GM12878 (cell line): ENCODE results near the gene CD9. TPM values are rescaled to one million over a fixed set of nuclear protein-coding genes. Genes with fewer than 3 reads are reported as not detected.

Experiments used
- BMI1 ChIP-seq: fragments of 450-650 bp; IDR thresholded peaks from 2 replicates; pipeline ENCODE4 v1.6.1; 2016; ENCODE audit warnings: mild to moderate bottlenecking, moderate library complexity, borderline replicate concordance
- DPF2 ChIP-seq: fragments of 450-650 bp; IDR thresholded peaks from 2 replicates; pipeline ENCODE4 v1.6.1; 2017; ENCODE audit warnings: mild to moderate bottlenecking
- HCFC1 ChIP-seq: fragments of 150-350 bp; IDR thresholded peaks from 2 replicates; pipeline ENCODE4 v1.6.1; 2014; ENCODE audit warnings: low read length
- KDM1A ChIP-seq: fragments of 200-600 bp; sonication (generic); IDR thresholded peaks from 2 replicates; pipeline ENCODE4 v1.6.1; 2016; ENCODE audit warnings: borderline replicate concordance
- KLF5 ChIP-seq: fragments of 450-650 bp; IDR thresholded peaks from 2 replicates; pipeline ENCODE4 v1.6.1; 2014; ENCODE audit warnings: mild to moderate bottlenecking; ENCODE audit not compliant: partially characterized antibody
- LARP7 ChIP-seq: fragments of 450-650 bp; IDR thresholded peaks from 2 replicates; pipeline ENCODE4 v1.6.1; 2017; ENCODE audit warnings: mild to moderate bottlenecking
- MEF2A ChIP-seq: IDR thresholded peaks from 2 replicates; pipeline ENCODE4 v1.6.1; 2011; ENCODE audit warnings: low read depth, mild to moderate bottlenecking, low read length, moderate library complexity; ENCODE audit not compliant: insufficient read depth
- MEF2B ChIP-seq: fragments of 450-650 bp; IDR thresholded peaks from 2 replicates; pipeline ENCODE4 v1.6.1; 2018; ENCODE audit warnings: mild to moderate bottlenecking, moderate library complexity; ENCODE audit not compliant: partially characterized antibody, poor library complexity, severe bottlenecking
- MTA2 ChIP-seq: fragments of 450-650 bp; IDR thresholded peaks from 2 replicates; pipeline ENCODE4 v1.6.1; 2016; ENCODE audit warnings: low read depth, mild to moderate bottlenecking, moderate library complexity
- MTA3 ChIP-seq: IDR thresholded peaks from 2 replicates; pipeline ENCODE4 v1.6.1; 2012; ENCODE audit warnings: low read length, inconsistent platforms, borderline replicate concordance
- MYB ChIP-seq: fragments of 150-350 bp; IDR thresholded peaks from 2 replicates; pipeline ENCODE4 v1.6.1; 2014; ENCODE audit warnings: mild to moderate bottlenecking, low read depth, low read length, borderline replicate concordance
- NBN ChIP-seq: fragments of 450-650 bp; IDR thresholded peaks from 2 replicates; pipeline ENCODE4 v1.6.1; 2016
- NFXL1 ChIP-seq: fragments of 450-650 bp; IDR thresholded peaks from 2 replicates; pipeline ENCODE4 v1.6.1; 2017; ENCODE audit warnings: antibody characterized with exemption, mild to moderate bottlenecking, borderline replicate concordance
- NR2C1 ChIP-seq: fragments of 450-650 bp; IDR thresholded peaks from 2 replicates; pipeline ENCODE4 v1.6.1; 2017; ENCODE audit warnings: antibody characterized with exemption, mild to moderate bottlenecking, moderate library complexity
- RCOR1 ChIP-seq: conservative IDR thresholded peaks from 2 replicates; pipeline ENCODE4 v1.6.1; 2012; ENCODE audit warnings: low read depth, low read length, improper control_type of control experiment
- polyA plus RNA-seq, 11 experiments: library from polyadenylated mRNA; depleted of rRNA in 4 of 11; unstranded in 6 of 11; stranded (reverse) in 5 of 11; fragments of >200 nt; fragmentation: Nextera tagmentation in 4 of 11; fragmentation: Illumina TruSeq in 1 of 11; extraction: Ambion mirVana in 4 of 11; extraction: Trizol in 1 of 11; gene quantifications; 1 replicate in 1 of 11; 2 replicates in 10 of 11; pipeline versions ENCODE4 v1.2.1 to v1.2.3, GENCODE V29; 2011 to 2016; ENCODE audit warnings: inconsistent platforms in 2 of 11, missing spikeins in 2 of 11, low read depth in 1 of 11
- total RNA-seq, 4 experiments: library from RNA; depleted of rRNA in 3 of 4; stranded (reverse); fragments of >200 nt in 3 of 4; fragmentation: Illumina TruSeq in 1 of 4; extraction: Trizol in 1 of 4; gene quantifications; 2 replicates each; pipeline versions ENCODE4 v1.2.1 to v1.2.3, GENCODE V29; 2013 to 2021
- TF ChIP-seq, protein P1 (sequence below): fragments of 450-650 bp; IDR thresholded peaks from 2 replicates; pipeline ENCODE4 v1.6.1; 2017; ENCODE audit warnings: antibody characterized with exemption, mild to moderate bottlenecking, moderate library complexity
- TF ChIP-seq, protein P2 (sequence below): IDR thresholded peaks from 2 replicates; pipeline ENCODE4 v1.6.1; 2011; ENCODE audit warnings: borderline replicate concordance, low read depth, mild to moderate bottlenecking, moderate library complexity, mixed read lengths, low read length; ENCODE audit not compliant: insufficient read depth; ENCODE audit errors: extremely low read length
- TF ChIP-seq, protein P3 (sequence below): fragments of 450-650 bp; IDR thresholded peaks from 2 replicates; pipeline ENCODE4 v1.6.1; 2017; ENCODE audit warnings: mild to moderate bottlenecking, moderate library complexity
- TF ChIP-seq, protein P4 (sequence below): IDR thresholded peaks from 2 replicates; pipeline ENCODE4 v1.6.1; 2012; ENCODE audit warnings: improper control_type of control experiment, low read depth, low read length; ENCODE audit not compliant: insufficient replicate concordance

Gene CD9
- total and polyA plus RNA-seq, 10 of the 15 experiments (the other 5 are each of a cell fraction or from before 2014, with no cell fraction given) = 4.8 to 29.9 (median 9.7) TPM

DNA sequence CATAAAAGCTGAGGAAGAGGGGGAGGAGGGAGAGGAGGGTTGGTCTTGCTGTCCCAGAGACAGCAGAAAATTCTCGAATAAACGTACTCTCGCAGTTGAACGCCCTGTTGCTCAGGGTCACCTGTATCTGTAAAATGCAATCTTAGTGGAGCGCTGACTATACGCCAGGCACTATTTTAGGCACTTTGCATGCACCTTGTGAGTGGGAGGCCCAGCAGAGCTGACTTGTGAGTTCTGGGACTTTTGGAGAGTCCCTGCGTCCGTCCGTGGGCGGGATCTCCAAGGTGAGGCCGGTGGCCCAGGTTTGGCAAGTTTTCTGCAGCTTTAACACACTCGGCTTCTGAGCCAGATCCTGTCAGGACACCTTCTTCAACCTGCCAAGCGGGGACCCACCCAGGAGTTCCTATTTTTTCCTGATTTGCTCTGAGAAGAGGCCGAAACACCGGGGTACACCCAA, 77.8 kb downstream of the CD9 start (continued):
- TF ChIP-seq, protein P1, sequence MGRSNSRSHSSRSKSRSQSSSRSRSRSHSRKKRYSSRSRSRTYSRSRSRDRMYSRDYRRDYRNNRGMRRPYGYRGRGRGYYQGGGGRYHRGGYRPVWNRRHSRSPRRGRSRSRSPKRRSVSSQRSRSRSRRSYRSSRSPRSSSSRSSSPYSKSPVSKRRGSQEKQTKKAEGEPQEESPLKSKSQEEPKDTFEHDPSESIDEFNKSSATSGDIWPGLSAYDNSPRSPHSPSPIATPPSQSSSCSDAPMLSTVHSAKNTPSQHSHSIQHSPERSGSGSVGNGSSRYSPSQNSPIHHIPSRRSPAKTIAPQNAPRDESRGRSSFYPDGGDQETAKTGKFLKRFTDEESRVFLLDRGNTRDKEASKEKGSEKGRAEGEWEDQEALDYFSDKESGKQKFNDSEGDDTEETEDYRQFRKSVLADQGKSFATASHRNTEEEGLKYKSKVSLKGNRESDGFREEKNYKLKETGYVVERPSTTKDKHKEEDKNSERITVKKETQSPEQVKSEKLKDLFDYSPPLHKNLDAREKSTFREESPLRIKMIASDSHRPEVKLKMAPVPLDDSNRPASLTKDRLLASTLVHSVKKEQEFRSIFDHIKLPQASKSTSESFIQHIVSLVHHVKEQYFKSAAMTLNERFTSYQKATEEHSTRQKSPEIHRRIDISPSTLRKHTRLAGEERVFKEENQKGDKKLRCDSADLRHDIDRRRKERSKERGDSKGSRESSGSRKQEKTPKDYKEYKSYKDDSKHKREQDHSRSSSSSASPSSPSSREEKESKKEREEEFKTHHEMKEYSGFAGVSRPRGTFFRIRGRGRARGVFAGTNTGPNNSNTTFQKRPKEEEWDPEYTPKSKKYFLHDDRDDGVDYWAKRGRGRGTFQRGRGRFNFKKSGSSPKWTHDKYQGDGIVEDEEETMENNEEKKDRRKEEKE = no peak
- TF ChIP-seq NFXL1 (no peak), MEF2B (peak; percentile 47), LARP7 (no peak), MTA3 (no peak), KLF5 (no peak), KDM1A (no peak), NR2C1 (no peak), DPF2 (no peak), NBN (peak; percentile 45; the same call in 1 of the 2 replicates), HCFC1 (no peak), BMI1 (no peak), MTA2 (no peak), MEF2A (no peak), MYB (no peak), RCOR1 (no peak)
- TF ChIP-seq, protein P2, sequence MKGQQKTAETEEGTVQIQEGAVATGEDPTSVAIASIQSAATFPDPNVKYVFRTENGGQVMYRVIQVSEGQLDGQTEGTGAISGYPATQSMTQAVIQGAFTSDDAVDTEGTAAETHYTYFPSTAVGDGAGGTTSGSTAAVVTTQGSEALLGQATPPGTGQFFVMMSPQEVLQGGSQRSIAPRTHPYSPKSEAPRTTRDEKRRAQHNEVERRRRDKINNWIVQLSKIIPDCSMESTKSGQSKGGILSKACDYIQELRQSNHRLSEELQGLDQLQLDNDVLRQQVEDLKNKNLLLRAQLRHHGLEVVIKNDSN = no peak
- TF ChIP-seq, protein P3, sequence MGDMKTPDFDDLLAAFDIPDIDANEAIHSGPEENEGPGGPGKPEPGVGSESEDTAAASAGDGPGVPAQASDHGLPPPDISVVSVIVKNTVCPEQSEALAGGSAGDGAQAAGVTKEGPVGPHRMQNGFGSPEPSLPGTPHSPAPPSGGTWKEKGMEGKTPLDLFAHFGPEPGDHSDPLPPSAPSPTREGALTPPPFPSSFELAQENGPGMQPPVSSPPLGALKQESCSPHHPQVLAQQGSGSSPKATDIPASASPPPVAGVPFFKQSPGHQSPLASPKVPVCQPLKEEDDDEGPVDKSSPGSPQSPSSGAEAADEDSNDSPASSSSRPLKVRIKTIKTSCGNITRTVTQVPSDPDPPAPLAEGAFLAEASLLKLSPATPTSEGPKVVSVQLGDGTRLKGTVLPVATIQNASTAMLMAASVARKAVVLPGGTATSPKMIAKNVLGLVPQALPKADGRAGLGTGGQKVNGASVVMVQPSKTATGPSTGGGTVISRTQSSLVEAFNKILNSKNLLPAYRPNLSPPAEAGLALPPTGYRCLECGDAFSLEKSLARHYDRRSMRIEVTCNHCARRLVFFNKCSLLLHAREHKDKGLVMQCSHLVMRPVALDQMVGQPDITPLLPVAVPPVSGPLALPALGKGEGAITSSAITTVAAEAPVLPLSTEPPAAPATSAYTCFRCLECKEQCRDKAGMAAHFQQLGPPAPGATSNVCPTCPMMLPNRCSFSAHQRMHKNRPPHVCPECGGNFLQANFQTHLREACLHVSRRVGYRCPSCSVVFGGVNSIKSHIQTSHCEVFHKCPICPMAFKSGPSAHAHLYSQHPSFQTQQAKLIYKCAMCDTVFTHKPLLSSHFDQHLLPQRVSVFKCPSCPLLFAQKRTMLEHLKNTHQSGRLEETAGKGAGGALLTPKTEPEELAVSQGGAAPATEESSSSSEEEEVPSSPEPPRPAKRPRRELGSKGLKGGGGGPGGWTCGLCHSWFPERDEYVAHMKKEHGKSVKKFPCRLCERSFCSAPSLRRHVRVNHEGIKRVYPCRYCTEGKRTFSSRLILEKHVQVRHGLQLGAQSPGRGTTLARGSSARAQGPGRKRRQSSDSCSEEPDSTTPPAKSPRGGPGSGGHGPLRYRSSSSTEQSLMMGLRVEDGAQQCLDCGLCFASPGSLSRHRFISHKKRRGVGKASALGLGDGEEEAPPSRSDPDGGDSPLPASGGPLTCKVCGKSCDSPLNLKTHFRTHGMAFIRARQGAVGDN = no peak
- TF ChIP-seq, protein P4, sequence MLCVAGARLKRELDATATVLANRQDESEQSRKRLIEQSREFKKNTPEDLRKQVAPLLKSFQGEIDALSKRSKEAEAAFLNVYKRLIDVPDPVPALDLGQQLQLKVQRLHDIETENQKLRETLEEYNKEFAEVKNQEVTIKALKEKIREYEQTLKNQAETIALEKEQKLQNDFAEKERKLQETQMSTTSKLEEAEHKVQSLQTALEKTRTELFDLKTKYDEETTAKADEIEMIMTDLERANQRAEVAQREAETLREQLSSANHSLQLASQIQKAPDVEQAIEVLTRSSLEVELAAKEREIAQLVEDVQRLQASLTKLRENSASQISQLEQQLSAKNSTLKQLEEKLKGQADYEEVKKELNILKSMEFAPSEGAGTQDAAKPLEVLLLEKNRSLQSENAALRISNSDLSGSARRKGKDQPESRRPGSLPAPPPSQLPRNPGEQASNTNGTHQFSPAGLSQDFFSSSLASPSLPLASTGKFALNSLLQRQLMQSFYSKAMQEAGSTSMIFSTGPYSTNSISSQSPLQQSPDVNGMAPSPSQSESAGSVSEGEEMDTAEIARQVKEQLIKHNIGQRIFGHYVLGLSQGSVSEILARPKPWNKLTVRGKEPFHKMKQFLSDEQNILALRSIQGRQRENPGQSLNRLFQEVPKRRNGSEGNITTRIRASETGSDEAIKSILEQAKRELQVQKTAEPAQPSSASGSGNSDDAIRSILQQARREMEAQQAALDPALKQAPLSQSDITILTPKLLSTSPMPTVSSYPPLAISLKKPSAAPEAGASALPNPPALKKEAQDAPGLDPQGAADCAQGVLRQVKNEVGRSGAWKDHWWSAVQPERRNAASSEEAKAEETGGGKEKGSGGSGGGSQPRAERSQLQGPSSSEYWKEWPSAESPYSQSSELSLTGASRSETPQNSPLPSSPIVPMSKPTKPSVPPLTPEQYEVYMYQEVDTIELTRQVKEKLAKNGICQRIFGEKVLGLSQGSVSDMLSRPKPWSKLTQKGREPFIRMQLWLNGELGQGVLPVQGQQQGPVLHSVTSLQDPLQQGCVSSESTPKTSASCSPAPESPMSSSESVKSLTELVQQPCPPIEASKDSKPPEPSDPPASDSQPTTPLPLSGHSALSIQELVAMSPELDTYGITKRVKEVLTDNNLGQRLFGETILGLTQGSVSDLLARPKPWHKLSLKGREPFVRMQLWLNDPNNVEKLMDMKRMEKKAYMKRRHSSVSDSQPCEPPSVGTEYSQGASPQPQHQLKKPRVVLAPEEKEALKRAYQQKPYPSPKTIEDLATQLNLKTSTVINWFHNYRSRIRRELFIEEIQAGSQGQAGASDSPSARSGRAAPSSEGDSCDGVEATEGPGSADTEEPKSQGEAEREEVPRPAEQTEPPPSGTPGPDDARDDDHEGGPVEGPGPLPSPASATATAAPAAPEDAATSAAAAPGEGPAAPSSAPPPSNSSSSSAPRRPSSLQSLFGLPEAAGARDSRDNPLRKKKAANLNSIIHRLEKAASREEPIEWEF = no peak
